T1000 (cell line): ENCODE results near the gene CREB5.

Experiments used
- DNase-seq: peaks from one replicate; lab custom pipeline; 2025; ENCODE audit warnings: mixed read lengths; lab: John Stamatoyannopoulos, UW

The CREB5 gene

DNA sequence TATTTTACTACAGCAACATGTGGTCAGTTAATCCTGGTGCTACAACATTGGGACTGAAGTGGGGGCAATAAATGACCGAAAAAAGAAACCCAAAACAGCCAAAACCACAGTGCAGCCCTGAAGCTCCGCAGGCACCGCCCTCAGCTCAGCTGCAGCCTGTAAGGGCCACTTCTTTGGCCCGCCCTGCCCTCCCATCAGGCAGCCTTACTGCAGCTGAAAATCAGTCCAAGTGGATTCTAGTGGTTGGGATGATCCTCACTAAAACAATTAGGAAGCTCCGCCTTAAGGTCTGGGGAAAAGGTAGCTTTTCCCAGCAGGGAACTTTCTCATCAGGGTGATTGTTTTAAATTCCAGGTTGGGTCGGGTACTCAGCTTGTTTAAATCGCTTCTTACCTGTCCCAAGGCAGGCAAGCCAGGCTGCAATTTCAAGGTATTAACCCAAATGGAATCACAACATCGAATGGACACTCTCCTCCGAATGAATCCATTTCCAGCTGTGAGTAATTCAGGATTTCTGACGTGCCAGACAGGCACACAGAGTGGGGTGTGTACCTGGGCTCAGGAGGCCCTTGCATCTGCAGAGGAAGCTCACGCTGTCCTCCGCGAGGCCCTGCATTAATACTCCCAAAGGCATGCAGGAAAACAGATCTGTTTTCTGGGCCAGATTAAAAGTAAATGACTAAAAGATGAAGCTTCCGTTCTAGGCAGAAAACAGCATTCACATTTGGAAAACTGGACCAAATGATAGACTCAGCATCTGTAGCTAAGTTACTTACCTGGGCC is 104.3 kb downstream of the CREB5 start:
- no peak for DNase-seq

DNA sequence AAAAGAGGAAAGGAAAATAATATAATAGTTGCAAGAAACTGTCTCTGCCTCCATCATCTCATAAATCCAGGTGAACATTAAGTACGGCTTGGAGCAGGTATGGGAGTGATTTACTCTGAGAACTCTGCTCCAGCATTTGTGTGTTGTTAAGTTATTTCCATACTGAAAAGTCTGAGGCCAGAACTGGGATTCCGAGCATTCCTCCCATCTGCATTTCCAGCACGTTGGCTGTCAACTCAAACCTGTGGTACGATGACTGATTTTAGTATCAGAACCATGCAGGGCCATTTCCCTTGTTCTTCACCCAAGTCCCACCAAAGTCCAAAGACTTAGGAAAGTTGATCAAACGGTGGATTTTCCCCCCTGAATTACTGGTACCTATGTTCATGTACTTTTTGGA is 104.9 kb downstream of the CREB5 start:
- DNase-seq: no peak

DNA sequence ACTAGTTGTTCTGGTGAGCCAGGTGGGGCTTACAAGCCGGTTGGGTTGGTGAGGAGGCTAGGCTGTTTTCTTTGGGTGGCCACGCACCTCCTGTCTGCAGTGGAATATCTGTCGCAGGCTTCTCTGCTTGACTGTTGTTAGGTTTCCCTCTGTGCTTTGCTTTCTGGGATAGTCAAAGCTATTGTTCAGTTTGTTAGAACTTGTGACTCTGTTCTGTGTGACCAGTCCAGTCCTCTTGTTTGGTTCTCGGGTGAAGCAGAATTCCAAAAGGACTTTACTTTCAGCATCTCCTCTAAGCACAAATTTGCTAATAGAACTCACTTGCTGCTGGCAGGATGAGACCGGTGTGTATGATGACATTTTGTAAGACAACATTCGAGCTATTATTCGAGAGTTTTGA is 105.3 kb downstream of the CREB5 start:
- DNase-seq: no peak

DNA sequence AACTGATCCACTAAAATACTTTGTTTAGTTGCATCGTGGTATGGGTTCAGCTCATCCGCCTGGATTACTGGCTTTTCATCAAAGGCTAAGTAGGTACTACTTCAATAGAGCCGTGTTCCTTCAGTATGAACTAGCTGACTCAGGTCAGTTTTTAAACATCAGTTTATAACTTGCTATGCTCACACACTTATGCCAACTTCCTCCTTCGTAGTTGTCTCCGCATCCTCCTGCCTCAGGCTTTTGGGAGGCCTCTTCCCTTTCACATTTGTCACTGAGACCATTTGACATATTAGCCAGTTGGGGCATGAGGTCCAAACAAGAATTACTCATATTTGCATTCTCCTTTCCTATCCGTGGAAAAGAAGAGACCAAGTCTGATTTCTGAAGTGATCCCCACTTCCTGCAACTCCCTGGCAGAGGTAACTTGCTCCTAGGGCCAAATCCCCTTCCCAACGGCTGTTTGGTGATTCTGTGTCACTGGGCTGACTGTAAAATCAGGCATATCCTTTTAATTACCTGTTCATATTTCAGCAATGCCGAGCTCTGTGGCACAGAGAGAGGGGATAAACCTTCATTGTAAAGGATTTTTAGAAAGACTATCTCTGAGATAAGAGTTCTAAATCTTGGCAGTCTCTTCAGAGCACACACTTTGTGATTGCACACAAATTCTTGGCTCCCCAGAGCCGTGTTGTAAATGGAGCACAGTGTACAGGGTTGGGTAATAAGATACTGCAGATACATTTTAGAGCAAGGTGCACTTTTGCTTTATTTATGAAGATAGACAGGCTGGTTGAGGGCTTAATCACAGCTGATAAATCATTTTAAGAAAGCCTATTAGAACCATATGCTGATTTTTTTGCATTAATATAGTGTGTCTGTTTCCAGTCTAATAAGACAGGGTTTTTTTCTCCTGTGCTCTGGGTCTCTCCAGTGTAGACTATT is 108.0 kb downstream of the CREB5 start:
- DNase-seq: no peak

DNA sequence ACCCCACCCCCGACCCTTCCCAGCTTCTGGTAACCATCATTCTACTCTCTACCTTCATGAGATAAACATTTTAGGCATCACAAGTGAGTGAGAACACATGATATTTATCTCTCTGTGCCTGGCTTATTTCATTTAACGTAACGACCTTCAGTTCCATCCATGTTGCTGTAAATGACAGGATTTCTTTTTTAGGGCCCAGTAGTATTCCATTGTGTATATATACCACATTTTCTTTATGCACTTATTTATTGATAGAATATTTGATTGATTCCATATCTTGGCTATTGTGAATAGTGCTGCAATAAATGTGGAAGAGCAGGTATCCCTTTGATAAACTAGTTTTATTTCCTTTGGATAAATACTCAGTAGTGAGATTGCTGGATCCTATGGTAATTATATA is 112.7 kb downstream of the CREB5 start:
- DNase-seq: no peak

DNA sequence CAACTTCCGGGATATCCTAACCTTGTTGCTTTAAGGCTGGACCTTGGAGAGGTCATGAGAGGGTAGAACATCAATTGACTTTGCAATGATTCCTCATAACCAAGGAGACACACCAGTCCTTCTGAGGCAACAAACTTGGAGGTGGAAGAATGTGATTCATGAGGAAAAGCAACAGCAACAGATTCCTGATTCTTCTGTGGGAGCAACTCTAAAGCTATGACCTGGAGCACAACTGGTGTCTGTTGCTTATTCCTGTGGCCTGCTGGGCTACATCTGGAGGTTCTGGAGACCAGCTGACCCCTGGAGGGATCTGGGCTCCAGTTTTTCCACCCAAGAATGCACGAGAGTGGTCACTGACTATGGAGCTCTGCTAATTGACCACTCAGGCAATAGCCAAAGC is 116.6 kb downstream of the CREB5 start:
- no peak for DNase-seq

DNA sequence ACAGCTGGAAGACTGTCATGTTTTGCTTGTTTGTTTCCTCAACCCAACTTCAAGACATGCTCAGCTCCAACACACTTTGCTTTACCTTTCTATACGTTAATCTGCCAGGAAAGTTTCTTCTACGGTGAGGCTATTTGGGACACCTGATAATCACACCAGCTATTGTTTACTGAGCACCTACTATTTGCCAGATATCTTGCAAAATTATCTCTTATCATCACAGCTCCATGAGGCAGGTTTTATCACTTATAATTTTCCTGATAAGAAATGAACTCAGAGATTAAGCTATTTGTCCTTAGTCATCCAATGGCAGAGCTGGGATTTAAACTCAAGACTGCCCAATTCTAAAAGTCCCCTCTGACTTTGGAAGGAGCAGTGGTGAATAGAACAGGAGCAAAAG is 117.4 kb downstream of the CREB5 start:
- DNase-seq: no peak

DNA sequence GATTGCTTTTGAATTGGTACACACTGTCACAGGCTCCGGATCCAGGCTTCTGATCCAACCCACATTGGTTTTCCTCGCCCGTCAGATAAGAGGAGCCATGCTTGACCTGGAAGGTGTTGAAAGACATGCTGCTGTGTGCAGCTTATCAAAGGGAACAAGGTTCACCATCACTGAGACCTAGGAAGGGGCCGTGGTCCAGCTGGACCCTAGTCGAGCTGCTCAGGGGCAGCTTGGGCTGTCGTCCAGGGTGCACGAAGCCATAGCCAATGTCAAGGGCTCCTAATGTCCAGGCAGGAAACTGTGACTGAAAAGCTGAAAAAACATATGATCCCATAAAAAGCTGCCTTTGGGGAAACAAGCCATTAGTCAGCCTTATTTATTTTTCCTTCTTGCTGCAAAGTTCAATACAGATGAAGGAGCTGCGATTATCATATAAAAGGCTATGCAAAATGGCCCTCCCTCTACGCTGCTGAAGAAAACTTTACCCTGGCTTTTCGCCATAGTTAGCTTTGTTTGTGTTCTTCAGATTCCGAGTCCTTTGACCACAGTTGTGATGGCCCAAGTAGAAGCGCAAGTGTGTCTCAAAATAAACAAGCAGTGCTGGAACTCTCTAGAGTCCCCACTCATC is 118.0 kb downstream of the CREB5 start:
- DNase-seq: peak; percentile 51

DNA sequence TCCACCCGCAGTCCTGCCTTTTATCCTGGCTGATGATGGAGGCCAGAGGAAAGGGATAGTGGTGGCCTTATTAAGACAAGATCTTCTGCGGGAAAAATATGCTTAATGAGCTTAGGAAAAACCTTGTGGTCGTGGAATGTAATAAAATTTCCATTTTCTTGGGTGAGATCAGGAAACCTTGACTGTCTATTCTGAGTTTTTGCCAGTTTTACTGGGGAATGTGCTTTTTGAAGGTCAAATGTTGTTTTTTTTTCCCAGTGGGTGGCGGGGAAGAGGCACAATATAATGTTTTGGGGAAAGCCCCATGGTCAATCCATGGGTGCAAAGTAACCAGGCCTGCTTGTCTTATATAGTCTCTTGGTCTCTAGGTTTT is 118.5 kb downstream of the CREB5 start:
- DNase-seq: no peak

DNA sequence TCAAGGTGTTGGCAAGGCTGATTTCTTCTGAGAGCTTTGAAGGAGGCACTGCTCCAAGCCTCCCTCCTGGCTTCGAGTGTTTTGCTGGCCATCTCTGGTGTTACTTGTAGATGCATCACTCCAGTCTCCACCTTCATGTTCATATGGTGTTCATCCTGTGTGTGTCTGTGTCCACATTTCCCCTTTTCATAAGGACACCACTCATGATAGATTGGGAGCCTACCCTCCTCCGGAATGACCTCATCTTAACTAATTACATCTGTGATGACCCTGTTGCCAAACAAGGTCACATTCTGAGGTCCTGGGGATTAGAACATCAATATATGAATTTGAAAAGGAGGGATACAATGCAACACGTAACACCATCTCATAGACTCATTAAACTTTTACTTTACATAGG is 119.0 kb downstream of the CREB5 start:
- DNase-seq: no peak

DNA sequence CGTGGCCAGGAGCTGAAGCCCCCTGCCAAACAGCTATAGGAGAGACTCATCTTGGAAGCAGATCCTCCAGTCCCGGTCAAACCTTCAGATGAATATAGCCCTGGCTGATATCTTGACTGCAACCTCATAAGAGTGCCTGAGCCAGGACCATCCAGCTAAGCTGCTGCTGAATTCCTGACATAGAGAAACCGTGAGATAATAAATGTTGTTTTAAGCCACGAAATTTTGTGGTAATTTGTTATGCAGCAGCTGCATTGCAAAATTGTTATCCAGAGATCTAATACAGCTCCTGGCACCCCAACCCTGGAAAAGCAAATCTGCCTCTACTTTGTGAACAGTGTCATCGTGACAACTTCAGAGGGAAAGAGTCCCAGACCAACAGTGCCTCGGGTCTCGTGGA is 119.9 kb downstream of the CREB5 start:
- DNase-seq: no peak

DNA sequence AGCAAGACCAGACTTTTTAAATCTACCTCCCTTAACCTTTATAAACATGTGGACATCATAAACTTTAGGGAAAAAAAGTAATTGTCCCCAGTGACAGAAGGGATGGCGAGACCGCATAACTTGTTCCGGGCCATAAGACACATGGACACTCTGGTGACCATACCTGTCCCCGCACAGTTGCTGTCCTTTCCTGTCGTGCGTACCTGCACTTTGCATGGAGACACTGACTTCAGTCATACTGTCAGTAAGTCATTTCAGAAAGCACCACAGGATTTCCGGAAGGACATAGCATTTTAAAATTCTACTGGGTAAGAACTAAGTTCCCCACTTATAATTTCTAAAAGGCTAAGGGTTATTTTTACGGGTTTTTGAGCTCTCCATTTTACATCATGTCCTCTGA is 120.9 kb downstream of the CREB5 start:
- DNase-seq: no peak

DNA sequence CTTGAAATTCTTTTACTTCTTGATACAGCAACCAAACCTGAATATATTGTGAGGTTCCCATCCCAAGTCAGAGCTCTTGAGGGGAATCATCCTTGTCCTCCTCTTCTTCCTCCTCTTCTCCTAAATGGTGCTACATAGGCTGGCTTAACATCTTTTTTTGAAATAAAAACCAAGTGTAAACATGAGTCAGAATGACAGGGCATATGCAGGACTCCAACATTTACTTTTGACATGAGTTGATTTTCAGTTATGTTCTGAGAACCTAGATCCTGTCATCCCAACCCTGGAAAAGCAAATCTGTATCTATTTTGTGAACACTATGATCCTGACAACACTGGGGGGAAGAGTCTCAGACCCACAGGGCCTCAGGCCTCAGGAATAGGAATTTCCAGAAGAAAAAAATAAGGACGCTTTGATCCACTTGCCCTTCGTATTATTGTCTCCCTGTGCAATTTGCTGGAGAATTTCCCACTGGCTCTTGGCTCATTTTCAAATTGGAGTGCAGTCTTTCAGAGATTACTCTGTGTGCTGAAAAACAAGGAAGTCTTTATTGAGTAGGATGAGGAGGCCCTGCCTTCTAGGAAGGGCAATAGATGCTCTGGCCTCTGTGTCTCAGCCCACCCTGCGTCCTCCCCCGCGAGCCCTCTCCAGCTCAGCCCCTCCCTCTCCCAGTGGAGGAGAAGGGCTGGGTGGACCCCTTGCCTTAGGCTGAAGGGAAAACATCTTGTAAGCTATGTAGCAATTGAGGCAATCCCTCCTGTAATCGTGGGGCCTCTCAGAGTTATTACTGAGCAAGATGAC is 121.6 kb downstream of the CREB5 start:
- DNase-seq: peak; percentile 1

DNA sequence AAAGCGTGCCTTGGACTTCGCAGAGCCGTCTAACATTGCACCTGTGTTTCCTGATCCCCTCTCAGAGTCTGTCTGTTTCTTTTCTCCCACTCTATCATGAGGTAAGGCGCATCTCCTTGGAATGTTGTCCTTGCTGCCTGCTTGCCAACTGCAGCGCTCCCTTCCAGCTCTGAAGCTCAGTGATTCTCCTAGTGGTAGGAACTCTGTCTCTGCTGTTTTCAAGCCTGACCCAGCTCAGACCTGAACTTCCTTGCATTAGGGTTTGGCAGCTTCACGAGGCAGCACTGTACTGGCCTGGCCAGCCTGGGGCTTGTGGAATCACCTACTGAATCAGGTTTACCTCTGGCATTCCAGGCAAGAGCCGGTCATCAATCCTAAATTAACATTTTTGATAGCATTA is 123.9 kb downstream of the CREB5 start:
- no peak for DNase-seq

DNA sequence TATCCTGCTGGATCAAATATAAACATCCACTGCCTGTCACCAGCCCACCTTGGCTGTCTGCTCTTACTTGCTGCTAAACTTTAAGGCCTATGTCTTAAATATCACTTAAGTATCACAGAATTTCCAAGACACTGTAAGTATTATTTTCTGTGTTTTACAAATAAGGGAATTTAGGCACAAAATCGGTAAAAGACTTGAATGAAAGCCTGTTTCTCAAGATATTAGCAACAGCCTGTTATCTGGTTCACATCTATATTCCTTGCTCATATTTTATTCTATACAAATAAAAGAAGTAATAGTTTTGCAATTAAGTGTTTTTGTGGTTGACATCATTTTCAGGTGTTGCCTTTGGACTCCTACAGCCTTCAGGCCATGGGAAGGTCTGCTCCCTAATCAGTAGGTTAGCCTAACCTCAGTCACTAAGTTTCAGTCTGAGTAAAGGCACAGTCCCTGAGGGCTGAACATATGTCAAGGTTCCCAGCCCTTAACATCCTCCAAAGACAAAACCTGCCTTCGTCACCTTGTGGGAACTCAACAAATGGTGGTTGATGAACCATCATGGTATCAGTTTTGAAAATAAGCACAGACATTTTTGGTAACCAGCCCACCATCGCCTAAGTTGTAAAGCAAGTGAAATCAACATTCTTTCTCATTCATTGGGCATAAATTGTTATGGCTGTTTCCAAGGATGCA is 127.1 kb downstream of the CREB5 start:
- DNase-seq: no peak

DNA sequence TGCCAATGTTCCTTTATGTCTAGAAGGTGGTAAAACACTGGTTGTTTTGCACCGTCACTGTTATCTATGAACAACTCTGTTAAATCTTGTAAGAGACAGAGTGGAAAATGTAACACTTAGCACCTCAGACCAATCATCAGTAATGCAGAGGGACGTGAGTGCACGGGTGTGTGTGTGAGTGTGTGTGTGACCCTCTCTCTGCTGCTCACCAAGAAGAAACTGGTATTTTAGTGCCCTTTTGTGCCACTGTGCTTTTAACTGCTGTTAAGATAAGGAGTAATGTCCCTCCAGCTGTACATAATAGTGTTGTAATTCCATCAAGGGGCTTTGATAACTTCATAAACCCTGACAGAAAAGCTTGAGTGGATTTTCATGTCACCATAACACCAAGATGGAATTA is 130.1 kb downstream of the CREB5 start:
- DNase-seq: no peak

DNA sequence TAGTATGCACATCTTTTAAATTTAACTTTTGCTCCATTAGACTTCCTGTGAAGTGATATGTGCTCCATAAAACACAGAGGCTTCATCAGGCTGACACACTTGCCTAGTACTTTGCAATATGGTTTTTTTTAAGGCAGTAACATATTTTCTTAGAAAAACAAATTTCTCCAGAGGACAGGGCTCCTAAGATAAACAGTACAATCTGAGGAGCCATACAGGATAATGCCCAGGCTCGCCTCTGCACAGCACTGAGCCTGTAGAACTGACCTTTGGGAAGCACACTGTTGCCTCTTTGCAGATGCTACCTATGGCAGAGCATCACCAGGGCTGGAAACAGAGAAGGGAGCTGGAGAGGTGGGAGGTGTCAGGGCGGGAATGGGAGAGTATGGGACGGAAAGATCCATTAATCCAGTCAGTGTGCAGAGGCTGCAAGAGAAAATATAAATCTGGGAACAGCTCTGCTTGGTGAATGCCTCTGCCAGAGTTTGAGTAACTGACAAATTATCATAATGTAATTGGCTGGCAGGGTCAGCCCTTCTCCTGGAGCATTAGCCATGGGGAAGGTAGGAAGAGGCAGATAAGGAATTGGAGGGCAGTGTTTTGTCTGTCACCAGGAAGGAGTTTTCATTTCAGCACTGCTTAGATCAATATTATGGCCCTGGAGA is 132.3 kb downstream of the CREB5 start:
- no peak for DNase-seq

DNA sequence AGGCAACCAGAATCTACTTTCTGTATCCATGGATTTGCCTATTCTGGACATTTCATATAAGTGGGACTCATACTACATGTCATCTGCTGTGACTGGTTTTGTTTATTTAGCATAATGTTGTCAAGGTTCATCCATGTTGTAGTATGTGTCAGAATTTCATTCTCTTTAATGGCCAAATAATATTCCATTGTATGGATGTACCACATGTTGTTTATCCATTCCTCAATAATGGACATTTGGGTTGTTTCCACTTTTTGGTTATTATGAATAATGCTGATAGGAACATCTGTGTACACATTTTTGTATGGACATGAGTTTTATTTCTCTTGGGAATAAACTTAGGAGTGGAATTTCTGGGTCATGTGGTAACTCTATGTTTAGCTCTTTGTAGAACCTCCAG is 133.7 kb downstream of the CREB5 start:
- no peak for DNase-seq

DNA sequence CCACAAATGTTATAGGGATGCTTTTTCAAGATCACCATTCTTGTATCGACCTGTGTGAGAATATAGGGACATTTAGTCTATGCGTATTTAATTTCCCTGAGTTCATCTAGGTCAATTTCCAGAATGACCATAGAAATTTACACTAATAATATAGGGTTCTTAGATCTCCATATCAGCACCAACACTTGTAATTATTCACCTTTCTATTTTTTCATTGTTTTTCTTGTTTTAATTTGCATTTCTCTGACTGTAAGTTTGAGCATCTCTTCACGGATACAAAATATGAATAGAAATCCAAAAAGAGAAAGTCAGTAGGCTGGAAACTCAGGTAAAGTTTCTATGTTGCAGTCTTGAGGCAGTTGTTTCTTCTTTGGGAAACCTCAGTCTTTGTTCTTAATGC is 134.8 kb downstream of the CREB5 start:
- no peak for DNase-seq

DNA sequence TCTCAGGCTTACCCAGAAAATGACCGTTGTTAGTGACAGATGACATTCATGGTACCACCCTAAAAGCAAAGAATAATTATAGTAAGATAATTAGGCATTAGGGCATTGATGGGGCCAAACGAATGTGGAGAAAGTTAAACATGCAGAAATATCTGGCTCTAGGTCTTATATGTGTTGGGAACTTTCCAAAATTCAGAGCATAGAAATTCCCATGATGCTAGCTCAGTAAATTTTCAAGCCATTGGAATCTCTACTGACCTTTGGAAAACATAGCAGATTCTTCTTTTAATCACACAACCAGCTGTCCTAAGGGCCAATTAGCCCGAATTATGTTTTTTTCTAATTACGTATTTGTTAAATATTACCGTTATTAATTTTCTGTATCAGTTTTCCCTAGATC is 136.1 kb downstream of the CREB5 start:
- DNase-seq: no peak

DNA sequence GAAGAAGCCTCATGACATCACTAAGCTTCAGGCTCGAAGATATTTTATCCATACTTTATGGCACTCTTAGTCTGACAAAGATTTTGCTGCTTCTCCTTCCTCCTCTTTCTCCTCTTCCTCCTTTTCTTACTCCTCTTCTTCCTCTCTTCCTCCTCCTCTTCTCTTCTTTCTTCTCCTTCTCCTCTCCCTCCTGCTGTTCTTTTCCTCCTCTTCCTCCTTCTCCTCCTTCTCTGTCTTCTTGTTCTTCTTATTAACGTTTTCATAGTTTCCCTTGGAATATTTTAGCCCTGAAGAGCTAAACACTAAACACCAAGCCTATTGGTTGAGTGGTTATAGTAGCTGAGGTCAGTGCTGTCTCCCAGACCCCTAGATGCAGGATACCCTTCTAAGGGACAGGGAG is 137.7 kb downstream of the CREB5 start:
- DNase-seq: no peak
